B cell (primary cell): ENCODE measurements around the gene B4GALT3. TPM values are rescaled to one million over a fixed set of nuclear protein-coding genes. Genes with fewer than 3 reads are reported as not detected.

Experiments
- ATAC-seq: fragments of 200-7000 bp; cut with Tn5 transposase; one replicate; pipeline ENCODE4 v1.10.0; 2021; ENCODE audit warnings: low read depth, mild to moderate bottlenecking, moderate number of reproducible peaks, moderate library complexity
- CTCF ChIA-PET: fragments of 350-600 bp; sonication (Branson Sonifier 250); formaldehyde crosslinking; loops from one replicate; lab custom pipeline; 2021; ENCODE audit warnings: antibody characterized with exemption, inconsistent platforms; lab: Charles Lee
- POLR2A ChIA-PET: fragments of 350-600 bp; sonication (Branson Sonifier 250); formaldehyde crosslinking; loops from one replicate; lab custom pipeline; 2021; ENCODE audit warnings: antibody characterized with exemption; lab: Charles Lee
- DNase-seq: peaks from one replicate; pipeline ENCODE4 v3.0.0; 2013
- H2AFZ ChIP-seq: 2 replicates; pipeline ENCODE4 v1.6.1; 2012; ENCODE audit warnings: mild to moderate bottlenecking, low read depth, low read length; ENCODE audit not compliant: insufficient read depth, poor library complexity, severe bottlenecking
- H3K27ac ChIP-seq, 2 donors: 1 replicate in 1 of 2; 2 replicates in 1 of 2; pipeline ENCODE4 v1.5.1; 2012 to 2013; ENCODE audit warnings: low read length in 2 of 2, mild to moderate bottlenecking in 2 of 2, moderate library complexity in 1 of 2
- H3K27me3 ChIP-seq, 4 experiments: fragments of 200-600 bp in 1 of 4; sonication (generic) in 1 of 4; replicated peaks in 1 of 4; 1 replicate in 2 of 4; 2 replicates in 2 of 4; pipeline versions ENCODE4 v1.6.1 to v1.7.0; 2013 to 2016; ENCODE audit warnings: low read length in 3 of 4, mild to moderate bottlenecking in 2 of 4, mixed read lengths in 1 of 4, moderate library complexity in 1 of 4; ENCODE audit not compliant: insufficient read depth in 4 of 4, control insufficient read depth in 3 of 4; ENCODE audit errors: control extremely low read depth in 1 of 4
- H3K36me3 ChIP-seq, 2 experiments: replicated peaks in 1 of 2; 1 replicate in 1 of 2; 2 replicates in 1 of 2; pipeline versions ENCODE4 v1.6.1 to v1.7.1; 2013; ENCODE audit warnings: low read length in 1 of 2; ENCODE audit not compliant: insufficient read depth in 2 of 2, control insufficient read depth in 1 of 2; ENCODE audit errors: control extremely low read depth in 1 of 2, extremely low read depth in 1 of 2
- H3K4me1 ChIP-seq, 2 donors: fragments of 200-600 bp in 1 of 2; sonication (generic) in 1 of 2; 1 replicate in 1 of 2; 2 replicates in 1 of 2; pipeline versions ENCODE4 v1.5.1 to v1.6.1; 2013 to 2017; ENCODE audit warnings: low read length in 2 of 2; ENCODE audit not compliant: control insufficient read depth in 2 of 2, insufficient read depth in 2 of 2
- H3K4me2 ChIP-seq: replicated peaks from 2 replicates; pipeline ENCODE3; 2012; ENCODE audit warnings: mild to moderate bottlenecking, low read depth, low read length; ENCODE audit not compliant: poor library complexity, severe bottlenecking
- H3K4me3 ChIP-seq, 5 experiments: fragments of 200-600 bp in 1 of 5; sonication (generic) in 1 of 5; 1 replicate in 3 of 5; 2 replicates in 2 of 5; pipeline versions ENCODE4 v1.5.1 to v1.7.0; 2011 to 2016; ENCODE audit warnings: low read length in 4 of 5, mild to moderate bottlenecking in 4 of 5, low read depth in 2 of 5, control low read depth in 1 of 5, moderate library complexity in 1 of 5; ENCODE audit not compliant: insufficient read depth in 1 of 5; ENCODE audit errors: control extremely low read depth in 1 of 5, extremely low read depth in 1 of 5
- H3K79me2 ChIP-seq: fragments of 200-600 bp; sonication (generic); one replicate; pipeline ENCODE4 v1.6.0; 2016; ENCODE audit warnings: low read length; ENCODE audit not compliant: control insufficient read depth, insufficient read depth
- H3K9ac ChIP-seq: fragments of 200-600 bp; sonication (generic); 2 replicates; pipeline ENCODE4 v1.6.1; 2017; ENCODE audit warnings: mild to moderate bottlenecking, low read length, moderate library complexity
- H3K9me3 ChIP-seq, 3 donors: one replicate each; pipeline versions ENCODE4 v1.6.1 to v1.7.1; 2013; ENCODE audit warnings: low read length in 2 of 3; ENCODE audit not compliant: control insufficient read depth in 2 of 3, insufficient read depth in 1 of 3; ENCODE audit errors: control extremely low read depth in 1 of 3
- H4K20me1 ChIP-seq: 2 replicates; pipeline ENCODE4 v1.6.0; 2012; ENCODE audit warnings: mild to moderate bottlenecking, low read length; ENCODE audit not compliant: insufficient read depth, control insufficient read depth, poor library complexity, severe bottlenecking
- H3K27ac Mint-ChIP-seq: one replicate; pipeline ENCODE4 v1.8.0; 2021; ENCODE audit warnings: mixed read lengths
- H3K27me3 Mint-ChIP-seq: one replicate; pipeline ENCODE4 v1.8.0; 2021; ENCODE audit warnings: mixed read lengths
- H3K4me1 Mint-ChIP-seq: one replicate; pipeline ENCODE4 v1.8.0; 2021; ENCODE audit warnings: mixed read lengths
- H3K4me3 Mint-ChIP-seq: one replicate; pipeline ENCODE4 v1.8.0; 2021; ENCODE audit warnings: mixed read lengths
- H3K9me3 Mint-ChIP-seq: one replicate; pipeline ENCODE4 v1.8.0; 2022; ENCODE audit warnings: mixed read lengths; ENCODE audit not compliant: insufficient read depth
- EZH2 ChIP-seq: IDR thresholded peaks from 2 replicates; pipeline ENCODE4 v1.6.1; 2012; ENCODE audit warnings: borderline replicate concordance, low read depth, mild to moderate bottlenecking, moderate library complexity, low read length; ENCODE audit not compliant: insufficient read depth, poor library complexity, severe bottlenecking
- WGBS: methylation state at CpG from one replicate; pipeline ENCODE4 v1.1.5; 2013; ENCODE audit warnings: missing lambda C conversion rate; ENCODE audit not compliant: insufficient coverage; 5-methylcytosine and 5-hydroxymethylcytosine counted together
- intact Hi-C: fragments of 100-400 bp; cut with micrococcal nuclease; formaldehyde crosslinking; loops from one replicate; pipeline ENCODE4 v1.10.0; 2022
- polyA plus RNA-seq: library from polyadenylated mRNA; depleted of rRNA; stranded (reverse); fragments of >200 nt; gene quantifications from 2 replicates; pipeline ENCODE4 v1.2.3, GENCODE V29; 2012
- total RNA-seq, 2 donors: library from RNA; stranded (reverse); fragments of 120-200 nt in 1 of 2; gene quantifications; 1 replicate in 1 of 2; 2 replicates in 1 of 2; pipeline versions ENCODE4 v1.2.3 to v1.2.4, GENCODE V29; 2013 to 2022
- TF ChIP-seq, protein P1 (sequence below): fragments of 200-600 bp; IDR thresholded peaks from one replicate; pipeline ENCODE4 v1.8.0; 2022; ENCODE audit warnings: antibody characterized with exemption, mild to moderate bottlenecking

The B4GALT3 gene
- total and polyA plus RNA-seq, 2 donors (not counting 1 experiment from before 2014, with no cell fraction given): 37.6 to 59.6 TPM

DNA sequence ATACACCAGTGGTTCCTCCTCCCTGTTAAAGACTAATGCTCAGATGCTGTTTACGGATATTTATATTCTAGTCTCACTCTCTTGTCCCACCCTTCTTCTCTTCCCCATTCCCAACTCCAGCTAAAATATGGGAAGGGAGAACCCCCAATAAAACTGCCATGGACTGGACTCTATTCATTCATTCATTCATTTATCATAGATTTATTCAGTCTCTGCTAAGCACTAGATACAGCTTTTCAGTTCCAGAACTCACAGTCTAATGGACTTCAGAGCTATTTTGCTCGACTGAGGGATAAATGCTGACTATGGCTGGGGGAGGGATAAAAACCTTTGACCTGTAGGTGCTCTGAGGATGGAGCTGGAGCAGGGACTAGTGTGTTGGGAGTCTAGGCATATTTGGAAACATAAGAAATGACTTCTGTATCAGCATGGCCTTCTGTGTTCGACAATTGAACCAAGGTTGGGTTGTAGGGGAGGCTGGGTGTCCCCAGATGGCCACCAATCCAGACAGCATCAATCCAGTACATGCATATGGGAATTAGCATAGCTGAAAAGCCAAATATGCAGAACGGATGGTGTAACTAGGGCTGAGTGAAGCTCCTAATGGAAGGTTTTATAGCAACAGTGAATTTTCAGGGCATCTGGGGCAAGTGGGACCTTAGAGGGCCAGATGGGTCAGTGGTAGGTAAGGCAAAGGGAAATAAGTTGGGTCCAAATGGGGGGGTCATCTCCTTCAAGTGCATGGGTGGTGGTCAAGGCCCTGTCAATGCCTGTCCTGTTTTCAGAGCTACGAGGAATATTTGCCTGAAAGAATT is 42.0 kb upstream of the B4GALT3 start:
- DNase-seq: no peak
- Mint-ChIP-seq H3K4me3 (no peak overlapping the region), H3K9me3 (no peaks in the 10 kb centered on the region), H3K27me3 (peaks cover 46% of the 10 kb centered on the region), H3K4me1 (peaks cover 27% of the 10 kb centered on the region), H3K27ac (no peak overlapping the region)
- no peak for TF ChIP-seq EZH2
- TF ChIP-seq, protein P1, sequence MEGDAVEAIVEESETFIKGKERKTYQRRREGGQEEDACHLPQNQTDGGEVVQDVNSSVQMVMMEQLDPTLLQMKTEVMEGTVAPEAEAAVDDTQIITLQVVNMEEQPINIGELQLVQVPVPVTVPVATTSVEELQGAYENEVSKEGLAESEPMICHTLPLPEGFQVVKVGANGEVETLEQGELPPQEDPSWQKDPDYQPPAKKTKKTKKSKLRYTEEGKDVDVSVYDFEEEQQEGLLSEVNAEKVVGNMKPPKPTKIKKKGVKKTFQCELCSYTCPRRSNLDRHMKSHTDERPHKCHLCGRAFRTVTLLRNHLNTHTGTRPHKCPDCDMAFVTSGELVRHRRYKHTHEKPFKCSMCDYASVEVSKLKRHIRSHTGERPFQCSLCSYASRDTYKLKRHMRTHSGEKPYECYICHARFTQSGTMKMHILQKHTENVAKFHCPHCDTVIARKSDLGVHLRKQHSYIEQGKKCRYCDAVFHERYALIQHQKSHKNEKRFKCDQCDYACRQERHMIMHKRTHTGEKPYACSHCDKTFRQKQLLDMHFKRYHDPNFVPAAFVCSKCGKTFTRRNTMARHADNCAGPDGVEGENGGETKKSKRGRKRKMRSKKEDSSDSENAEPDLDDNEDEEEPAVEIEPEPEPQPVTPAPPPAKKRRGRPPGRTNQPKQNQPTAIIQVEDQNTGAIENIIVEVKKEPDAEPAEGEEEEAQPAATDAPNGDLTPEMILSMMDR: no peak
- ChIA-PET POLR2A (no interaction called here), CTCF (interaction anchor here (1.1 to 1.9 kb wide), 4 partner anchors 8 to 162 kb away, joined by 3 to 7 read pairs (median 6); no protein-coding TSS in a partner anchor)
- H3K36me3 ChIP-seq: peaks cover 0 to 4% of the 10 kb centered on the region in 2 experiments
- H3K9ac ChIP-seq: no peak overlapping the region
- H3K79me2 ChIP-seq: no peaks in the 10 kb centered on the region
- H4K20me1 ChIP-seq: no peaks in the 10 kb centered on the region
- H3K27me3 ChIP-seq: peaks cover 0 to 49% (median 36%) of the 10 kb centered on the region in 4 experiments
- H3K4me3 ChIP-seq: no peak overlapping the region
- H3K27ac ChIP-seq: no peak overlapping the region
- intact Hi-C loops: no loop called here
- WGBS: 96% methylated on average over 4 of the region's 5 CpGs
- H3K9me3 ChIP-seq: no peaks in the 10 kb centered on the region
- no peak overlapping the region for H2AFZ ChIP-seq
- peaks cover 15 to 26% of the 10 kb centered on the region in 2 donors for H3K4me1 ChIP-seq
- no peak overlapping the region for H3K4me2 ChIP-seq
- ATAC-seq: no peak
